Endodermal cell (in vitro differentiated cells): ENCODE measurements around the gene BEST1. TPM values are rescaled to one million over a fixed set of nuclear protein-coding genes. Genes with fewer than 3 reads are reported as not detected.

ENCODE experiments used
- DNase-seq: peaks from one replicate; pipeline ENCODE4 v3.0.0-alpha.2; 2017
- H3K27ac ChIP-seq: 2 replicates; pipeline ENCODE4 v1.5.1; 2013; ENCODE audit warnings: mild to moderate bottlenecking, low read depth, low read length, moderate library complexity
- H3K27me3 ChIP-seq: 2 replicates; pipeline ENCODE4 v1.6.1; 2013; ENCODE audit warnings: mild to moderate bottlenecking, low read length, moderate library complexity; ENCODE audit not compliant: insufficient read depth, control insufficient read depth, poor library complexity, severe bottlenecking
- H3K36me3 ChIP-seq: 2 replicates; pipeline ENCODE4 v1.7.0; 2013; ENCODE audit warnings: mild to moderate bottlenecking, low read length, moderate library complexity; ENCODE audit not compliant: control insufficient read depth, insufficient read depth
- H3K4me1 ChIP-seq: one replicate; pipeline ENCODE4 v1.7.0; 2013; ENCODE audit warnings: low read length; ENCODE audit not compliant: control insufficient read depth, insufficient read depth
- H3K4me3 ChIP-seq: 2 replicates; pipeline ENCODE4 v1.5.1; 2013; ENCODE audit warnings: mild to moderate bottlenecking, low read length, moderate library complexity
- H3K9ac ChIP-seq: 2 replicates; pipeline ENCODE4 v1.6.1; 2013; ENCODE audit warnings: mild to moderate bottlenecking, low read length, moderate library complexity; ENCODE audit not compliant: poor library complexity, severe bottlenecking; ENCODE audit errors: extremely low read depth
- H3K9me3 ChIP-seq: 2 replicates; pipeline ENCODE4 v1.6.1; 2013; ENCODE audit warnings: mild to moderate bottlenecking, low read length, moderate library complexity; ENCODE audit not compliant: control insufficient read depth
- H3K27ac Mint-ChIP-seq: 2 replicates; pipeline ENCODE4 v1.8.0; 2020; ENCODE audit warnings: mixed read lengths
- H3K27me3 Mint-ChIP-seq: 2 replicates; pipeline ENCODE4 v1.8.0; 2021; ENCODE audit warnings: mild to moderate bottlenecking, mixed read lengths; ENCODE audit not compliant: insufficient read depth
- H3K36me3 Mint-ChIP-seq: 2 replicates; pipeline ENCODE4 v1.8.0; 2020; ENCODE audit warnings: low read depth, mixed read lengths
- H3K4me1 Mint-ChIP-seq: 2 replicates; pipeline ENCODE4 v1.8.0; 2020; ENCODE audit warnings: mixed read lengths
- H3K4me3 Mint-ChIP-seq: 2 replicates; pipeline ENCODE4 v1.8.0; 2020; ENCODE audit warnings: mild to moderate bottlenecking, moderate library complexity, mixed read lengths
- H3K9me3 Mint-ChIP-seq: 2 replicates; pipeline ENCODE4 v1.8.0; 2020; ENCODE audit warnings: mild to moderate bottlenecking, mixed read lengths
- WGBS, 2 experiments: methylation state at CpG; one replicate each; pipeline versions ENCODE4 v1.1.5 to v1.1.7; 2013; ENCODE audit warnings: missing lambda C conversion rate in 2 of 2, mixed read lengths in 1 of 2; ENCODE audit not compliant: insufficient coverage in 1 of 2, insufficient read length in 1 of 2; 5-methylcytosine and 5-hydroxymethylcytosine counted together
- total RNA-seq, 2 donors: library from RNA; stranded (reverse); fragmentation: NEBNext Ultra II Directional in 1 of 2; extraction: Animal tissue kit (Norgen Biotek cat#: 25700) in 1 of 2; gene quantifications; 2 replicates in 1 of 2; 3 replicates in 1 of 2; pipeline ENCODE4 v1.2.1, GENCODE V29; 2021
- TF ChIP-seq, protein P1 (sequence below): fragments of 200-600 bp; sonication (generic); conservative IDR thresholded peaks from 2 replicates; pipeline ENCODE4 v1.5.0; 2021; ENCODE audit warnings: antibody characterized with exemption, mild to moderate bottlenecking

BEST1 gene
- total RNA-seq, 2 donors from 2014 or later = 0.26 to 0.40 TPM

DNA sequence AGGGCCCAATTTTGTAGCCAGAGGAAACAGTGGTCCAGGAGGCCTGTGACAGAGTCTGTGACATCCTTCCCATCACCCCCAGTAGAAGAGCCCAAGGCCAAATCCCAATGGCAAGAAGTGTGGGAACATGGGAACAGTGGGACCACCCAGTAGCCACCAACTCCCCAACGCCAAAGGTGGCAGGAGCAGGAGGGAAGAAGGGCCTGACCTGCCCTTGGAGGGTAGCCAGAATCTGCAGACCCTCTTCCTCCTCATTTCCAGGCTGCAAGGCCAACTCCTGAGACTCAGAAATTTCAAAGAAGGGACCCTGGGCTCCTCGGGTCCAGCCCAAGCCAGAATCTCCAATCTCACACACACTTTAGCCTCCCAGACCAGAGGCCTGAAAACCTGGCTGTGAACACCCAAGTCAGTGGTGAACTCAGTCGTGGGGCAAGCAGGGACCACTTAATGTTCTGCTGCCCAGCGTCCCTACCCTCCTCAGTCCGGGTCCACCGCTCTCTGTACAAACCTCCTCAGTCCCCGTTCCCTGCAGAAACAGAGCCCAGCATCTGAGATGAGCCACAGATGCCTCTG, 38.9 kb upstream of the BEST1 start:
- Mint-ChIP-seq H3K4me3 (no peak overlapping the region), H3K27ac (no peak overlapping the region), H3K36me3 (peaks cover 6% of the 10 kb centered on the region), H3K27me3 (peaks cover 2% of the 10 kb centered on the region), H3K9me3 (no peaks in the 10 kb centered on the region), H3K4me1 (peaks cover under 1% of the 10 kb centered on the region)
- H3K27ac ChIP-seq = no peak overlapping the region
- no peak for DNase-seq
- H3K9me3 ChIP-seq = no peaks in the 10 kb centered on the region
- H3K4me3 ChIP-seq = no peak overlapping the region
- no peaks in the 10 kb centered on the region for H3K27me3 ChIP-seq
- H3K36me3 ChIP-seq = no peaks in the 10 kb centered on the region
- H3K9ac ChIP-seq = no peak overlapping the region
- TF ChIP-seq, protein P1, sequence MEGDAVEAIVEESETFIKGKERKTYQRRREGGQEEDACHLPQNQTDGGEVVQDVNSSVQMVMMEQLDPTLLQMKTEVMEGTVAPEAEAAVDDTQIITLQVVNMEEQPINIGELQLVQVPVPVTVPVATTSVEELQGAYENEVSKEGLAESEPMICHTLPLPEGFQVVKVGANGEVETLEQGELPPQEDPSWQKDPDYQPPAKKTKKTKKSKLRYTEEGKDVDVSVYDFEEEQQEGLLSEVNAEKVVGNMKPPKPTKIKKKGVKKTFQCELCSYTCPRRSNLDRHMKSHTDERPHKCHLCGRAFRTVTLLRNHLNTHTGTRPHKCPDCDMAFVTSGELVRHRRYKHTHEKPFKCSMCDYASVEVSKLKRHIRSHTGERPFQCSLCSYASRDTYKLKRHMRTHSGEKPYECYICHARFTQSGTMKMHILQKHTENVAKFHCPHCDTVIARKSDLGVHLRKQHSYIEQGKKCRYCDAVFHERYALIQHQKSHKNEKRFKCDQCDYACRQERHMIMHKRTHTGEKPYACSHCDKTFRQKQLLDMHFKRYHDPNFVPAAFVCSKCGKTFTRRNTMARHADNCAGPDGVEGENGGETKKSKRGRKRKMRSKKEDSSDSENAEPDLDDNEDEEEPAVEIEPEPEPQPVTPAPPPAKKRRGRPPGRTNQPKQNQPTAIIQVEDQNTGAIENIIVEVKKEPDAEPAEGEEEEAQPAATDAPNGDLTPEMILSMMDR = no peak
- 88 to 90% methylated on average over 2 to 7 of the region's 7 CpGs for WGBS, 2 experiments
- H3K4me1 ChIP-seq = peaks cover 11% of the 10 kb centered on the region

DNA sequence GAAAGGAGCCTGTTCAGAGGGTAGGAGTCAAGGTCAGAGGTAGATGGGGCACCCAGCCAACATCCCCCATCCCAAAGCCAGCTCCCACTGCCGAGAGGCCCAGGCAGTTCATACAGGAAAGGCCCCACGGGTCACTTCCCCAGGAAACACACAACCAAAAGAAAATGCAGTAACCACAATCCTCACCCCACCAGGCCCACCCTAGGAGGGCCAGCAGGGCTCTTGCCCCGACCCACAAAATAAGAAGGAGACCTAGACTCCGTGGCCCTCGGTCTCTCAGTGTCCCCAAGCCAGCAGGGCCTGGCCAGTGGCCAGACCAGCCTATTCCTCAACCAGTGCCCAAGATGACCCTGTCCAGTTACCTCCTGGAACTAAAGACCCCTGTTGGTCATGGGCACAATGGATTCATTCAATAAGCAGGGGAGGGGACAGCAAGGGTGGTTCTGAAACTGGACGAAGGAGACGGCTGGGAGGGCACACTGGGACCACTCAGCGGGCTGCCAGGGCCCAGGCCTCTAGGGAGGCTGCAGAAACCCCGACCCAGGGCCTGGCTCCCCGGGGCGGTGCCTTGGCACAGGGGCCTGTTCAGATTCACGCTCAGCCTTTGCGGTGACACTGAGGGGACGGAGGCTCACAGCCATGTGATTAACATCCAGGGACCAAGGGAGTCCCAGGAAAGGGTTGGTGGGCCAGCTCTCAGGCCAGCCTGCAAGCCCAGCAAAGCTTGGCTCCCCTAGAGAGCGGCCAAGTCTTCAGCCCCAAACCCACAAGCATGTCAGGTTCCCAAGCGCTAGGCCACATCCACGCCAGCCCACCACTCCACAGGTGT, 38.2 kb upstream of the BEST1 start:
- Mint-ChIP-seq H3K4me3 (no peak overlapping the region), H3K9me3 (no peaks in the 10 kb centered on the region), H3K27me3 (peaks cover 8% of the 10 kb centered on the region), H3K36me3 (peaks cover 2% of the 10 kb centered on the region), H3K27ac (no peak overlapping the region), H3K4me1 (peaks cover 4% of the 10 kb centered on the region)
- Histone ChIP-seq H3K4me1 (peaks cover 6% of the 10 kb centered on the region), H3K27ac (no peak overlapping the region), H3K9ac (no peak overlapping the region), H3K36me3 (no peaks in the 10 kb centered on the region), H3K27me3 (no peaks in the 10 kb centered on the region), H3K4me3 (no peak overlapping the region), H3K9me3 (no peaks in the 10 kb centered on the region)
- 91 to 93% methylated on average over 10 to 17 of the region's 17 CpGs for WGBS, 2 experiments
- peak; percentile 31 for DNase-seq
- TF ChIP-seq, protein P1 = no peak

DNA sequence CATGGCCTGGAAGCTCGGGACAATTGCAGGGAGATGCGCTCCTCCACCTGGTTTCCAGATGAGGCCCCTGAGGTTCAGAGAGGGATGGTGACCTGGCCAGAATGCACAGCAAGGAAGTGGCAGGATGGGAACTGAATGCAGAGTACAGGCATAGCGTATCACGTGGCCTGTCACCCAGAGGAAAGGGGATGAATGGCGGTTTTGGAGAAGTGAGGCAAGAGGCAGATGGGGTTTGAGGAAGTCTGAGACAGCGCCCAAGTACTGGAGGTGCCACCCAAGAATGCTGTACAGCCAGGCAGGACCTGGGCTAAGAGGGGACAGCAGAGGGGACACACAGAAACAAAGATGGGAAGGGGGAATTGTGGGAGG, 37.6 kb upstream of the BEST1 start:
- DNase-seq = peak; percentile 31
- H3K4me1 ChIP-seq = peaks cover 6% of the 10 kb centered on the region
- H3K27ac ChIP-seq = no peak overlapping the region
- no peak overlapping the region for H3K4me3 Mint-ChIP-seq
- H3K36me3 ChIP-seq = no peaks in the 10 kb centered on the region
- no peaks in the 10 kb centered on the region for H3K27me3 ChIP-seq
- peaks cover 4% of the 10 kb centered on the region for H3K4me1 Mint-ChIP-seq
- H3K9me3 ChIP-seq = no peaks in the 10 kb centered on the region
- H3K27me3 Mint-ChIP-seq = peaks cover 8% of the 10 kb centered on the region
- H3K27ac Mint-ChIP-seq = no peak overlapping the region
- peaks cover under 1% of the 10 kb centered on the region for H3K36me3 Mint-ChIP-seq
- TF ChIP-seq, protein P1 = no peak
- no peak overlapping the region for H3K9ac ChIP-seq
- H3K4me3 ChIP-seq = no peak overlapping the region
- 92% methylated on average over 6 of the region's 6 CpGs for WGBS, 2 experiments
- no peaks in the 10 kb centered on the region for H3K9me3 Mint-ChIP-seq
